Measurements from ENCODE around the gene SHOX. TPM values are rescaled to one million over a fixed set of nuclear protein-coding genes. Genes with fewer than 3 reads are reported as not detected.

SHOX gene
- total RNA-seq, 1 experiment from 2014 or later = 0.24 TPM

- H4K20me1 ChIP-seq (ENCODE audit: control insufficient read depth, insufficient read depth, insufficient read length) = no peaks in the 10 kb centered on the region
- no CpG with 5 or more reads among the region's 48 CpGs for WGBS (ENCODE audit: extremely low coverage, insufficient read length, low lambda C conversion rate)
Measured at GRCh38 chrX:619812-620531, 10.6 kb upstream of the SHOX start.

More at GRCh38 chrX:619812-620531, 10.6 kb upstream of the SHOX start:
- Histone ChIP-seq H3K23ac (ENCODE audit: insufficient read length, low read depth, low read length) (no peak overlapping the region), H3K4ac (ENCODE audit: low read depth, low read length) (no peak overlapping the region), H2BK5ac (ENCODE audit: insufficient read length, low read length) (no peak overlapping the region), H2BK20ac (ENCODE audit: low read depth, low read length, poor library complexity, severe bottlenecking) (no peak overlapping the region), H3K79me1 (ENCODE audit: insufficient read depth, low read depth, low read length, poor library complexity, severe bottlenecking) (no peaks in the 10 kb centered on the region), H4K91ac (ENCODE audit: insufficient read length, low read depth, low read length) (no peak overlapping the region), H3K9ac (ENCODE audit: extremely low read depth, insufficient read length, low read length) (no peak overlapping the region), H2AFZ (ENCODE audit: low read length) (no peak overlapping the region), H3K23me2 (ENCODE audit: insufficient read length, low read depth, low read length, poor library complexity, severe bottlenecking) (peaks cover 12% of the 10 kb centered on the region), H3K14ac (ENCODE audit: insufficient read depth, low read length) (no peak overlapping the region), H3K4me2 (ENCODE audit: insufficient read depth, insufficient read length, low read length) (peak overlapping the region; percentile 33), H4K5ac (ENCODE audit: insufficient read length, low read depth, low read length) (no peak overlapping the region), H2AK5ac (ENCODE audit: insufficient read length, low read length) (no peak overlapping the region), H2BK12ac (ENCODE audit: insufficient read length, low read depth, low read length) (no peak overlapping the region), H3K27me3 (ENCODE audit: insufficient read depth, low read length) (peaks cover 76% of the 10 kb centered on the region), H3K27ac (ENCODE audit: insufficient read length, low read depth, low read length) (no peak overlapping the region), H2BK15ac (ENCODE audit: low read depth, low read length) (no peak overlapping the region), H3K4me1 (ENCODE audit: insufficient read depth, low read length) (no peaks in the 10 kb centered on the region), H3T11ph (ENCODE audit: low read length) (no peak overlapping the region), H3K79me2 (ENCODE audit: insufficient read depth, low read length) (no peaks in the 10 kb centered on the region), H3K56ac (ENCODE audit: insufficient read length, low read depth, low read length) (no peak overlapping the region), H3K9me3 (ENCODE audit: control insufficient read depth, low read depth, low read length) (no peaks in the 10 kb centered on the region), H3K18ac (ENCODE audit: insufficient read length, low read depth, low read length) (no peak overlapping the region), H4K8ac (replicated peaks; ENCODE audit: insufficient read length, low read depth, low read length) (no peak overlapping the region), H2BK120ac (ENCODE audit: low read depth, low read length, poor library complexity, severe bottlenecking) (no peak overlapping the region)
- no peak overlapping the region for H3K27ac Mint-ChIP-seq
- DNase-seq = peak; percentile 30
- H3K4me1 Mint-ChIP-seq = peaks cover 11 to 38% of the 10 kb centered on the region in 2 experiments; a peak in 3 of 4 replicates
- H3K4me3 Mint-ChIP-seq = peak overlapping the region; percentile 12 to 76
- peaks cover 9 to 12% of the 10 kb centered on the region in 2 experiments for H3K9me3 Mint-ChIP-seq
- peaks cover 98% of the 10 kb centered on the region for H3K27me3 Mint-ChIP-seq (ENCODE audit: low read depth)
- TF ChIP-seq, protein P1, sequence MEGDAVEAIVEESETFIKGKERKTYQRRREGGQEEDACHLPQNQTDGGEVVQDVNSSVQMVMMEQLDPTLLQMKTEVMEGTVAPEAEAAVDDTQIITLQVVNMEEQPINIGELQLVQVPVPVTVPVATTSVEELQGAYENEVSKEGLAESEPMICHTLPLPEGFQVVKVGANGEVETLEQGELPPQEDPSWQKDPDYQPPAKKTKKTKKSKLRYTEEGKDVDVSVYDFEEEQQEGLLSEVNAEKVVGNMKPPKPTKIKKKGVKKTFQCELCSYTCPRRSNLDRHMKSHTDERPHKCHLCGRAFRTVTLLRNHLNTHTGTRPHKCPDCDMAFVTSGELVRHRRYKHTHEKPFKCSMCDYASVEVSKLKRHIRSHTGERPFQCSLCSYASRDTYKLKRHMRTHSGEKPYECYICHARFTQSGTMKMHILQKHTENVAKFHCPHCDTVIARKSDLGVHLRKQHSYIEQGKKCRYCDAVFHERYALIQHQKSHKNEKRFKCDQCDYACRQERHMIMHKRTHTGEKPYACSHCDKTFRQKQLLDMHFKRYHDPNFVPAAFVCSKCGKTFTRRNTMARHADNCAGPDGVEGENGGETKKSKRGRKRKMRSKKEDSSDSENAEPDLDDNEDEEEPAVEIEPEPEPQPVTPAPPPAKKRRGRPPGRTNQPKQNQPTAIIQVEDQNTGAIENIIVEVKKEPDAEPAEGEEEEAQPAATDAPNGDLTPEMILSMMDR (conservative IDR thresholded peaks at IDR 0.05) = no peak
- H3K36me3 Mint-ChIP-seq (ENCODE audit: insufficient read depth in 1 of 3, low read depth in 3 of 3) = peaks cover 0 to 2% (median 0%) of the 10 kb centered on the region in 3 experiments; a peak in 1 of 7 replicates
